SHP77 (cell line): ENCODE data around the gene YIPF1.
A peak's percentile ranks its signal among the peaks of the same experiment; 100 is the strongest.
"Not testable (repeated sequence)": the region's sequence is repeated elsewhere in the genome, so short reads cannot be mapped to it uniquely, and the experiment has no call there.

ENCODE experiments used
- DNase-seq, 2 experiments: peaks; one replicate each; lab custom pipeline; 2025; lab: John Stamatoyannopoulos, UW

The YIPF1 gene

DNA sequence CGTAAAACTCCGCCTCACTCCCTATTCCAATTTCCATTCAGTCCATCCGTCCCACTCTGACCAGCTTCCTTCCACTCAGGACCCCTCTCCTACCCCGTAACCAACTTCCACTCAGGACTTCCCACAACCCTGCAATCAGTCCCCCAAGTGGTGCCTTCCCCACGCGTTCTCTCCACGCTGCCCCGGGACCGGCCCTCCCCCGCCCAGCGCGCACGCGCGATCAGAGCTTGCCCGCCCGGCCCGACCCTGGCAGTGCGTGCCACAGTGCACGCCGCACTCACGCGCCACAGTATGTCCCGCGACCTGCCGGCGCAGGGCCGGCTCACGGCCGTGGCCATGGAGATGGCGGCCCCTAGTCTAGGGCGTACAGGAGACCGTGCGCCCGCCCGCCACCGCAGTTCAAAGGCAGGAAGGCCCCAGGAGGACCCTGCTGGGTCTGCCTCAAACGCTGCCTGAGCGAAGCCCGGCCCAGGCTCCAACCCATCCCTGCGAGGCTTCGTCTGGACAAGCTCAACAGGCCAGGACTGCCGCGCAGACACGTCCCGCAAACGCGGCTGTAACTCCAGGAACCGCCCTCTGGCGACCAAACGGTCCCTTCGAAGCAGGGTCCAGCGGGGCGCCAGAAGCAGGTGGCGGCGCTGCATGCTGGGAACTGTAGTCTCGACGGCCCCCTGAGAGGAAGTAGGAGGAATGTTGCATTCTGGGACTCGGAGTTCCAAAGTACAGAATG lies 51.5 kb downstream of the YIPF1 start, which contains the start of gene NDC1:
TSS of gene NDC1 (minus strand) at position 373 of the 730 bp plus-strand sequence. CDS start at position 338, 35 bp downstream.
- peak; percentile 95 to 97 for DNase-seq

- DNase-seq, result no peak
Observed at GRCh38 chr1:53837646-53837923, 52.0 kb downstream of the YIPF1 start.

DNA sequence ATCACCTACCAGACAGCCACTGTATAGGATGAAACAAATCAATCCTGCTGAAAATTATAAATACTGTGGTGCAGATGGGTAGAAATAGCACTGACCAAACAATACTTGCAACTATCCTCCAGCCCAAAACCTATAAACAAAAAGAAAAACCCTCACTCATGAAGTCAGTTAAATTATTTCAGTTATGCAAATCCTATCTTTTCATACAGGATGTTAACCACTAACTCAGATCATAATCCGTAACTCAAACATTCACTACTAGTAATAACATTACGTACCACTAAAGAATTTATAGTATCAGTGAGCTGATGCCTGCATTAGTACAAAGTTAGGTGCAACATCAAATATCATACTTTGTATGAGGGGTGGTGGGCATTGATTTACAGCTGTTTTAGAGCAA lies 54.1 kb downstream of the YIPF1 start:
- no peak for DNase-seq

DNA sequence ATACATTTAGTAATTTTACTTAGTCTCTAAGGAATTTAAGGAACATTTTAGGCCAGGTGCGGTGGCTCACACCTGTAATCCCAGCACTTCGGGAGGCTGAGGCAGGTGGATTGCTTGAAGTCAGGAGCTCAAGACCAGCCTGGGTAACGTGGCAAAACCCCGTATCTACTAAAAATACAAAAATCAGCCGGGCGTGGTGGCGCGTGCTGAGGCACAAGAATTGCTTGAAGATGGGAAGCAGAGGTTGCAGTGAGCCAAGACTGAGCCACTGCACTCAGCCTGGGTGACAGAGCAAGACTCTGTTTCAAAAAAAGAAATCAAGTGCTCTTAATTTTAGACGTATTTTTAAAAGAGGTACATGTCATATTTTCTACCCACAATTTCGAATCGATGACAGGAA lies 54.8 kb downstream of the YIPF1 start:
- DNase-seq, result no peak

DNA sequence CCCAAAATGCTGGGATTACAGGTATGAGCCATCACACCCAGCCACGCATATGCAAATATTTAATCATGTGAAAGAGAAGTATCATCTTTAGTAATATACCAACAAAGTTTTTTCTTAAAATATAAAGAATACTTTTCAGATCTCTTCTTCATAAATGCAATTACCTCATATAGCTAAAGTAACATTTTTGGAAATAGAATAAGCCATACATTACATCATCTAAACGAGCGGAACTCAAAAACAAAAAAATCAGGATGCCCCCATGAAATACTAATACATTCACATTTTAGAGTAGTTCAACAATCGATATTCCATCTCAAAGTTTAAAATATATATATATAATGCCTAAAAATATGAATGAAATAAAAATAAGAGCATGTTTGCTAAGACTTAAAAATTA lies 56.2 kb downstream of the YIPF1 start:
- DNase-seq, result no peak

DNA sequence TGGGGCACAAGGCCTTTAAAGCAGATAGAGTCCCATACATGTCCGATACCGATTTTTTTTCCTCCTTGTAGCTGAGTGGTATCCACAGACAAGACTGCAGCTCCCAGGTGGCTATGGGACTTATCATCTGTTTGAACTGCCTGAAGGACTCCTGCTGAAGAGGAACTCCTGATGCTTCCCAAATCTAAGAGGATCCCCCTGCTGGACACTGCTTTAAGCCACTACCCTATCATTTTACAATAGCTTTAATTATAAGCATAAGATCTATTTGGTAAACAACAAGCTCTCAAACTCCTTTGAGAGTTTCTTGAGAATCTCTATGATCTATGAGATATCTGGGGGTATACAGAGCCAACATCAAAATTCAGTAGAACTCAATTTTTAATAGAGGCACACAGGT lies 63.2 kb downstream of the YIPF1 start:
- DNase-seq, result peak in 1 of 2 experiments; percentile 0

GRCh38 chr1:53825306-53825705 lies 64.3 kb downstream of the YIPF1 start:
- DNase-seq, result no peak

GRCh38 chr1:53822931-53823330 lies 66.7 kb downstream of the YIPF1 start:
- no peak for DNase-seq

GRCh38 chr1:53821380-53821779 lies 68.2 kb downstream of the YIPF1 start:
- no peak for DNase-seq

DNA sequence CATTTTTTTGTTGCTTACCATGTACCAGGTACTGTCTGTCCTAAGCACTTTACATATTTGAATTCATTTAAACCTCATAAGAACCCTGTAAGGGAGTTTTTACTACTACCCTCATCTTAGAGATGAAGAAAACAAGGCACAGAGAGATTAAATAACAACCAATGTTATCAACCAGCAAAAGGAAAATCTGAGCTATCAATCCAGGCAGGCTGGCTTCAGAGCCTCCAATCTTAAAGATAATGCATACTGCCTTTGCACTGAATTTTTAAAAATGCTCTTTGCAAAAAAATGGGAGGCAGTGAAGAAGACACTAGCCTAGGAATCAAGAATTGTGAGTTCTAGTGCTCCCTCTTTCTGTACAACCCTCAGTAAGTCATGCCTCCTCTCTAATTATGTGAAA lies 70.2 kb downstream of the YIPF1 start:
- no peak for DNase-seq

GRCh38 chr1:53816584-53816983 lies 73.0 kb downstream of the YIPF1 start:
- not testable (repeated sequence) for DNase-seq

GRCh38 chr1:53815484-53815883 lies 74.1 kb downstream of the YIPF1 start:
- not testable (repeated sequence) for DNase-seq

GRCh38 chr1:53811414-53811851 lies 78.2 kb downstream of the YIPF1 start:
- peak; percentile 10 to 21 for DNase-seq

DNA sequence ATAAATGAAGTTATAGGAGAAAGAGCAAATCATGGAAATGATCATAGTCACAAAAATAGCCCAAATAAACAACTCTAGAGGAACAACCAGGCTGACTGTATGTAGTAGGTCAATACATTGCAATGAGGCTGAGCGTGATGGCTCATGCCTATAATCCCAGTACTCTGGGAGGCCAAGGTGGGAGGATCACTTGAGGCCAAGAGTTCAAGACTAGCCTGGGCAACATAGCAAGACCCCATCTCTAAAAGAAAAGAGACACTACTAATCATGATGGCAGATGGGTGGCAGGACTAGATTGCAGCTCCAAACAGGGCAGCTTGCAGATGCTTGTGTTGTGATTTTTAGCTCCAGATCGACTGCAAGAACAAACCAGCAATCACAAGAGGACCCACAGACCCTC lies 79.1 kb downstream of the YIPF1 start:
- no peak for DNase-seq

DNA sequence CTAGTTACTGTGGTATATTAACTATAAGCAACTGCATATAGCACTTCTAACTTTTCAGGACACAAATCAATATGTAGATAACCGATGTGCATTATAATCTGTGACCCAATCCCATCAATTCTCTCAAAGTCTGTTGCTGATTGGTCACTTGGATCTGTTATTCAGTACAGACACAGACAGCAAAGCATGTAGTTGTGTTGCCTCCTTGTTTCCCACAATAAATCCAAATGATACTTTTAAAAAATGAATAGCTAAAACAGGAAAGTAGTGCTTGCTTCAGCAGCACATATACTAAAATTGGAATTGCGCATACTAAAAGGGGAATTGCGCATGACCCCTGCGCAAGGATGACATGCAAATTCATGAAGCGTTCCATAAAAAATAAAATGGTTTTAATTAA lies 79.6 kb downstream of the YIPF1 start:
- no peak for DNase-seq

- no peak for DNase-seq
Observed at GRCh38 chr1:53807916-53808315, 81.7 kb downstream of the YIPF1 start.

DNA sequence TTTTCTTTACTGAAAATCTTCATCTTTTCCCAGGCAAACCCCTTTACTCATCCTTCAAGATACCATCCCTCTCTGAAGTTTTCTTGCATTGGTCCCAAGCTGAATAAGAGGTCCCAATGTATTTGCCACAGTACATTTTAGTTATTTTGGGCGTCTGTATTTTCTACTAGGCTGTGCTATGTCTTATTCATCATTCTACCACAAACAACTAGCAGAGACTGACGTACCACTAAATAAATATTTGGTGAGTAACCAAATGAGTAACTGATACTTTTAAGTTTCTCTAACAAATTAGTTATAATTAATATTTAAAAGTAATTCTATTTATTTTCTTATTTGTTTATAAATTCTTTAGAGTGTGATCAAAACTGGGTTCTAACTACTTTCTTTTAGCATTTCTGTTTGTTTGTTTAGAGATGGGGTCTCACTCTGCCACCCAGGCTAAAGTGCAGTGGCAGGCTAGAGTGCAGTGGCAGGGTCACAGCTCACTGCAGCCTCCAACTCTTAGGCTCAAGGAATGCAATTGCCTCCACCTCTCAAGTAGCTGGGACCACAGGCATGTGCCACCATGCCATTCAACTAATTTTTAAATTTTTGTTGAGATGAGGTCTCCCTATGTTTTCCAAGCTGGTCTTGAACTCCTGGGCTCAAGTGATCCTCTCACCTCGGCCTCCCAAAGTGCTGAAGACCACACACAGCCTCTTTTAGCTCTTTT lies 84.6 kb downstream of the YIPF1 start:
- no peak for DNase-seq

DNA sequence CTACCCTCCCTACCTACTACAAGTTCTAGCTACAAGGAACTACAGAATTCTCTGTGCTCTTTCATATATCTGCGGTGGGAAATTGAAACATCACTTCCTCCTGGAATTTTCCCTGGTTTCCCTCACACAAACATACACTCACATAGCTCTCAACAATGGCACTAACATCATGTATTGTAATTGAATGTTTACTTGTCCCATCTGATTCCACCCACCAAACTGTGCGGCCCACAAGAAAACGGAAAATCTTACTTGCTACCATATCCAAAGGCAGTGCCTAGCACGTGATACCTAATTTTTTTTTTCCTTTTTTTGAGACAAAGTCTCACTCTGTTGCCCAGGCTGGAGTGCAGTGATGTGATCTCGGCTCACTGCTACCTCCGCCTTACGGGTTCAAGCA lies 85.4 kb downstream of the YIPF1 start:
- DNase-seq, result no peak
